AG10803 (cell line): ENCODE measurements around the gene RALGAPA2.

Source experiments
- DNase-seq: peaks from one replicate; pipeline ENCODE4 v3.0.0; 2010; ENCODE audit warnings: low read depth
- H3K4me3 ChIP-seq: 2 replicates; pipeline ENCODE4 v1.5.1; 2011; ENCODE audit warnings: mild to moderate bottlenecking, low read length, control low read depth
- TF ChIP-seq, protein P1 (sequence below): conservative IDR thresholded peaks from 2 replicates; pipeline ENCODE4 v1.5.1; 2011; ENCODE audit warnings: mild to moderate bottlenecking, low read length, control low read depth, inconsistent platforms

RALGAPA2 gene

DNA sequence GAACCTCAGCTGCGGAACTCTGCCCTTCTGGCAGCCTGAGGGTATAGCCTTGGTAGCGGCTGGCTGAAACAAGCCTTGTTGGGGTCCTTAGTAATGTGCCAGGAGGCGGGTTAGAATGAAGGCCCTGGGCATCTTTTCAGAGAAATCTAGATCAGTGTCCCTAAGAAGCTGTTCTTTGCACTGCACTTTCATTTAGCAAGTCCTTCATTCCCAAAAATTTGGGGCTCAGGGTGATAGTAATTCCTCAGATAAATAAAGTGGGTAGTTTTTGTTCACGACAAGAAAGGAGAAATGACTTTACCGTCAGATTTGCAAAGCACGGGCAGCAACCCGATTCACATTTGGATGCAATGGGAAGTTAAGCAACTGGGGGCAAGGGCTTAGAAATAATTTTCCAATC lies 341.4 kb downstream of the RALGAPA2 start:
- no peak overlapping the region for H3K4me3 ChIP-seq
- no peak for DNase-seq
- TF ChIP-seq, protein P1, sequence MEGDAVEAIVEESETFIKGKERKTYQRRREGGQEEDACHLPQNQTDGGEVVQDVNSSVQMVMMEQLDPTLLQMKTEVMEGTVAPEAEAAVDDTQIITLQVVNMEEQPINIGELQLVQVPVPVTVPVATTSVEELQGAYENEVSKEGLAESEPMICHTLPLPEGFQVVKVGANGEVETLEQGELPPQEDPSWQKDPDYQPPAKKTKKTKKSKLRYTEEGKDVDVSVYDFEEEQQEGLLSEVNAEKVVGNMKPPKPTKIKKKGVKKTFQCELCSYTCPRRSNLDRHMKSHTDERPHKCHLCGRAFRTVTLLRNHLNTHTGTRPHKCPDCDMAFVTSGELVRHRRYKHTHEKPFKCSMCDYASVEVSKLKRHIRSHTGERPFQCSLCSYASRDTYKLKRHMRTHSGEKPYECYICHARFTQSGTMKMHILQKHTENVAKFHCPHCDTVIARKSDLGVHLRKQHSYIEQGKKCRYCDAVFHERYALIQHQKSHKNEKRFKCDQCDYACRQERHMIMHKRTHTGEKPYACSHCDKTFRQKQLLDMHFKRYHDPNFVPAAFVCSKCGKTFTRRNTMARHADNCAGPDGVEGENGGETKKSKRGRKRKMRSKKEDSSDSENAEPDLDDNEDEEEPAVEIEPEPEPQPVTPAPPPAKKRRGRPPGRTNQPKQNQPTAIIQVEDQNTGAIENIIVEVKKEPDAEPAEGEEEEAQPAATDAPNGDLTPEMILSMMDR, result no peak

DNA sequence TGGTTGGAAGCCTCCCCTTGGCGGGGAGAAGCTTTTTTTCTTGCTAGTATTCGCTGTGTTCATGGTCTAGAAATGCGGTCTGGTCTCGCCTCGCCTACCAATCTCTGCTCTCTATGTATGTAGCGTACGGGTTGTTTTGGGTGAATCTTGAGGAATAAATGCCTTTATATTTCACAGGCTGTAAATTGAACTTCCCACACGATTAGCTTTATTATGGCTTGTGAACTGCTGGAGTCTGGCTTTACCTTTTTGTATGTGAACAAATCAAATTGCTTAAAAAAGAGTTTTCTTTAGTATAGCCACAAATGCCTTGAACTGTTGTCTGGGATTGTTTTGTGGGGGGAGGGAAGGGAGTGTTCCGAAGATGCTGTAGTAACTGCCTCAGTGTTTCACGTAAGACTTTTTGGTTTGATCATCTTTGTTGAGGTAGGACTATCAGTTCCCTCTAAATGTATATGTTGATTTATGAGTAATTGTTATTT lies 342.3 kb downstream of the RALGAPA2 start:
- no peak for DNase-seq
- TF ChIP-seq, protein P1, result no peak
- H3K4me3 ChIP-seq, result no peak overlapping the region

DNA sequence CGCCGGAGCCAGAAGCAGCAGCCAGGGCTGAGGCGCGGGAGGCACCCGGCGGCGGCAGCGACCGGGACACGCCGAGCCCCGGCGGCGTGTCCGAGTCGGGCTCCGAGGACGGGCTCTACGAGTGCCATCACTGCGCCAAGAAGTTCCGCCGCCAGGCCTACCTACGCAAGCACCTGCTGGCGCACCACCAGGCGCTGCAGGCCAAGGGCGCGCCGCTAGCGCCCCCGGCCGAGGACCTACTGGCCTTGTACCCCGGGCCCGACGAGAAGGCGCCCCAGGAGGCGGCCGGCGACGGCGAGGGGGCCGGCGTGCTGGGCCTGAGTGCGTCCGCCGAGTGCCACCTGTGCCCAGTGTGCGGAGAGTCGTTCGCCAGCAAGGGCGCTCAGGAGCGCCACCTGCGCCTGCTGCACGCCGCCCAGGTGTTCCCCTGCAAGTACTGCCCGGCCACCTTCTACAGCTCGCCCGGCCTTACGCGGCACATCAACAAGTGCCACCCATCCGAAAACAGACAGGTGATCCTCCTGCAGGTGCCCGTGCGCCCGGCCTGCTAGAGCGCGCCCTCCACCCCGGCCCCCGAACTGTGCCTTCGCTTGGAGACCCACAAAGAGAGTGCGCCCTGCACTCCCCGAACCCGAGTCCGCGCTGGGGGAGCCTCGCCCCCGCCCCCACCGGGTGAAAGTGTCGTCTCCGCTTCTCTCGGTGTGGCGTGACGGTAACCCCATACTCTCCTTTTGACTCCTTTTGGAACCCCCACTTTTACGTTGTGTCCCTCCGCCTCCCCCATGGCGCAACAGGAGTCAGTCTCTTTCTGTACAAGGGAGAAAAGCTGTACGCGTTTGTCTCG lies 343.0 kb downstream of the RALGAPA2 start:
- no peak overlapping the region for H3K4me3 ChIP-seq
- TF ChIP-seq, protein P1, result no peak
- no peak for DNase-seq

DNA sequence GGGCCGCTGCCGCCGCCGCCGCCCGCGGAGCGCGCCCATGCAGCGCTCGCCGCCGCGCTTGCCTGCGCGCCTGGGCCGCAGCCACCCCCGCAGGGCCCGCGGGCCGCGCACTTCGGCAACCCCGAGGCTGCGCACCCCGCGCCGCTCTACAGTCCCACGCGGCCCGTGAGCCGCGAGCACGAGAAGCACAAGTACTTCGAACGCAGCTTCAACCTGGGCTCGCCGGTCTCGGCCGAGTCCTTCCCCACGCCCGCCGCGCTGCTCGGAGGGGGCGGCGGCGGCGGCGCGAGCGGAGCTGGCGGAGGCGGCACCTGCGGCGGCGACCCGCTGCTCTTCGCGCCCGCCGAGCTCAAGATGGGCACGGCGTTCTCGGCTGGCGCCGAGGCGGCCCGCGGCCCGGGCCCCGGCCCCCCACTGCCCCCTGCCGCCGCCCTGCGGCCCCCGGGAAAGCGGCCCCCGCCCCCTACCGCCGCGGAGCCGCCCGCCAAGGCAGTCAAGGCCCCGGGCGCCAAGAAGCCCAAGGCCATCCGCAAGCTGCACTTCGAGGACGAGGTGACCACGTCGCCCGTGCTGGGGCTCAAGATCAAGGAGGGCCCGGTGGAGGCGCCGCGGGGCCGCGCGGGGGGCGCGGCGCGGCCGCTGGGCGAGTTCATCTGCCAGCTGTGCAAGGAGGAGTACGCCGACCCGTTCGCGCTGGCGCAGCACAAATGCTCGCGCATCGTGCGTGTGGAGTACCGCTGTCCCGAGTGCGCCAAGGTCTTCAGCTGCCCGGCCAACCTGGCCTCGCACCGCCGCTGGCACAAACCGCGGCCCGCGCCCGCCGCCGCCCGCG lies 343.8 kb downstream of the RALGAPA2 start:
- no peak for DNase-seq
- TF ChIP-seq, protein P1, result no peak
- H3K4me3 ChIP-seq, result no peak overlapping the region

DNA sequence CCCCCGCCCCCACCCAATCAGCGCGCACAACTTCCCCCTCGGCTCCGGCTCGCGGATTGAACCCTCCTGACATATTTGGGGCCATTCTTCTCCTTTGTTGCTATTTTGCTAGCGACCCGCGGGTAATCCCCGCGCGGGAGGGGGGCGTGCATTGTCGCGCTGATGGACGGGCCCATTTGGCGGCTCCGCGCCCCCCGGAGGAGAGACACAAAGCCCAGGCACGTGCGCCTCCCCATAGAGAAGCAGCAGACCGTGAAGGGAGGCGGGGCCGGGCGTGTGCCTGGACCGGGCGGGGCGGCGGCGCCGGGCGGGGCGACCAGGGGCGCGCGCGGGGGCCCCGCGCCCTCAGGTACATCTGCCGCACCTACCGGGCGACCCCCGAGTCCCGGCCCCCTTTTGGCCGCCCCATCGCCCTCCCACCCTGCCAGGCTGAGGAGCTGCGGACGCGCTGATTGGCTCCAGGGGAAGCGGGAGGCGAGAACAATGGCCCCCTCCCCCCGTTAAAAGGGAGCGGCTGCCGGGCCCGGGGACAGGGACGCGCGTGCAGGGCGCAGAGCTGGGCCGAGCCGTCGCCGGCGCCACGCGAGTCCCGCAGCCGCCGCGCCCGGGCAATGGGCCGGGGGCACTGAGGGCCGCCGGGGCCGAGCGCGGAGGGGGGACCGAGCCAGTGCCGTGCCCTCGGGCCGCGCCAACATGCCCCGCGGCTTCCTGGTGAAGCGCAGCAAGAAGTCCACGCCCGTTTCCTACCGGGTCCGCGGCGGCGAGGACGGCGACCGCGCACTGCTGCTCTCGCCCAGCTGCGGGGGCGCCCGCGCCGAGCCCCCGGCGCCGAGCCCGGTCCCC lies 344.6 kb downstream of the RALGAPA2 start, which contains the start of gene INSM1:
Gene INSM1 (plus strand): TSS at position 530 of the 843 bp plus-strand sequence. CDS start 164 bp downstream, at position 694.
- no peak for DNase-seq
- TF ChIP-seq, protein P1, result no peak
- no peak within 1 kb of the TSS for H3K4me3 ChIP-seq

DNA sequence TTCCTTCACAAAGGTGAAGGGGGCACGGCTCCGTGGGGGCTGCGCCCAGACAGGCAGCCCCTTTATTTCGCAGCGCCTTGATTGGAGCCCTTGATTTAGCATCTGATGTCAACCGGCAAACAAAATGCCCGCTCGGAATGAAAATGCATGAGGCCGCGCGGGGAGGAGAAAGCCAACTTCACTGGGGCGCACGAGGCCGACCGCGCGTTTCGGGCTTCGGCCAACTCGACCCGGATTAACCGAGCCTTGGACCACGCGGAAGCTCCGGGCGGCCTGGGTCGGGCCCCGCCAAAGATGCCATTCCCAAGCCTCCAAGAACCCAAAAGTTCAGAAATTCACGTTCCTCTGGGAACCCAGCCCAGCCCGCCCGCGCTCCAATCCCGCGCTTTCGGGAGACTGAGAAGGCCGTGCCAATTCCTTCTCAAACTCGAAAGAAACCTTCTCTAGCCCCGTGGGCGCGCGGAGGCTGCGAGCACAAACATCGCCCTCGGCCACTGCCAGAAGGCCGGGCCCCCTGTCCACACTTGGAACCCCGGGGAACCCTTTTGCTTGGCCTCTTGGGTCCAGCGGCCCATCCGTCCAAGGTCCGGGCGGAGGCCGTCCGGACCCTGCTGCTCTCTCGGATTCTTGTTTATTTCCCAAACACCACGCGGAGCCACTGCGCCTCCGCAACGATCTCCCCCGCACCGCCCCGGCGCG lies 345.4 kb downstream of the RALGAPA2 start:
- H3K4me3 ChIP-seq, result no peak overlapping the region
- TF ChIP-seq, protein P1, result no peak
- no peak for DNase-seq
